AG04450 (cell line): Measurements from ENCODE around the gene APOA4. TPM values are rescaled to one million over a fixed set of nuclear protein-coding genes. Genes with fewer than 3 reads are reported as not detected.
A peak's percentile ranks its signal among the peaks of the same experiment; 100 is the strongest.

Experiments used
- CTCF ChIA-PET: fragments of 300-600, 350-600 bp; formaldehyde crosslinking; extraction: SDS; loops from one replicate; lab custom pipeline; 2022; ENCODE audit warnings: antibody characterized with exemption, inconsistent platforms; lab: Charles Lee
- POLR2A ChIA-PET: fragments of 350-600 bp; formaldehyde crosslinking; extraction: SDS; loops from one replicate; lab custom pipeline; 2021; ENCODE audit warnings: antibody characterized with exemption, inconsistent platforms; lab: Yijun Ruan, JAX
- DNase-seq: peaks from one replicate; pipeline ENCODE4 v3.0.0-alpha.2; 2011; ENCODE audit warnings: low read depth, low spot score
- H3K27ac ChIP-seq: one replicate; pipeline ENCODE4 v1.5.1; 2012; ENCODE audit warnings: low read depth, low read length, control low read depth
- H3K27me3 ChIP-seq: one replicate; pipeline ENCODE4 v1.6.0; 2012; ENCODE audit warnings: low read length; ENCODE audit not compliant: control insufficient read depth, insufficient read depth
- H3K4me3 ChIP-seq: 2 replicates; pipeline ENCODE4 v1.5.1; 2011; ENCODE audit warnings: mild to moderate bottlenecking, low read depth, low read length, control low read depth
- H3K9me3 ChIP-seq: 2 replicates; pipeline ENCODE4 v1.5.1; 2012; ENCODE audit warnings: low read length; ENCODE audit not compliant: control insufficient read depth, insufficient read depth
- CTCF ChIP-seq: IDR thresholded peaks from 2 replicates; pipeline ENCODE4 v1.5.1; 2011; ENCODE audit warnings: low read depth, low read length, control low read depth, inconsistent platforms
- polyA plus RNA-seq: library from polyadenylated mRNA; depleted of rRNA; stranded (reverse); fragments of >200 nt; gene quantifications from 2 replicates; pipeline ENCODE4 v1.2.3, GENCODE V29; 2011

The APOA4 gene
- polyA plus RNA-seq, 1 experiment: not detected

- H3K4me3 ChIP-seq: no peak overlapping the region
- no peak overlapping the region for H3K27ac ChIP-seq
- no peak for TF ChIP-seq CTCF
- H3K27me3 ChIP-seq: no peaks in the 10 kb centered on the region
- no peak for DNase-seq
- ChIA-PET POLR2A (no interaction called here), CTCF (no interaction called here)
- no peaks in the 10 kb centered on the region; the same call in 1 of the 2 replicates for H3K9me3 ChIP-seq
These were observed 46.0 kb downstream of the APOA4 start for GRCh38 chr11:116777056-116777455.

- ChIA-PET POLR2A (no interaction called here), CTCF (no interaction called here)
- no peak for TF ChIP-seq CTCF
These were observed 46.6 kb downstream of the APOA4 start for GRCh38 chr11:116776522-116776984.

GRCh38 chr11:116775975-116776374 lies 47.1 kb downstream of the APOA4 start:
- Histone ChIP-seq H3K4me3 (no peak overlapping the region), H3K27me3 (no peaks in the 10 kb centered on the region), H3K27ac (no peak overlapping the region), H3K9me3 (no peaks in the 10 kb centered on the region; the same call in 1 of the 2 replicates)
- ChIA-PET CTCF (no interaction called here), POLR2A (interaction anchor here (0.6 to 0.7 kb wide), 3 partner anchors 9 to 974 kb away, joined by 3 to 8 read pairs (median 4); no protein-coding TSS in a partner anchor)
- no peak for TF ChIP-seq CTCF
- DNase-seq: no peak

More at GRCh38 chr11:116776522-116776984, 46.6 kb downstream of the APOA4 start:
- Histone ChIP-seq H3K27ac (no peak overlapping the region), H3K9me3 (no peaks in the 10 kb centered on the region; the same call in 1 of the 2 replicates), H3K27me3 (no peaks in the 10 kb centered on the region), H3K4me3 (no peak overlapping the region)
- DNase-seq: no peak

GRCh38 chr11:116774661-116775060 lies 48.4 kb downstream of the APOA4 start:
- DNase-seq: no peak
- POLR2A ChIA-PET: no interaction called here
- no peak overlapping the region for H3K4me3 ChIP-seq
- CTCF ChIA-PET: interaction anchor here (1.1 kb wide), 1 partner anchor 17 kb away, joined by 4 read pairs; the partner anchor contains the start of gene APOA5
- H3K27ac ChIP-seq: no peak overlapping the region
- no peaks in the 10 kb centered on the region; the same call in 1 of the 2 replicates for H3K9me3 ChIP-seq
- TF ChIP-seq CTCF: no peak
- H3K27me3 ChIP-seq: no peaks in the 10 kb centered on the region

GRCh38 chr11:116773203-116774097 lies 49.7 kb downstream of the APOA4 start:
- H3K27ac ChIP-seq: peak overlapping the region; percentile 61
- TF ChIP-seq CTCF: no peak
- CTCF ChIA-PET: interaction anchor here (0.9 to 1.5 kb wide), 2 partner anchors 11 to 17 kb away, joined by 4 to 9 read pairs; partner anchors contain the start of gene APOA5

More at GRCh38 chr11:116773203-116774097, 49.7 kb downstream of the APOA4 start:
- Histone ChIP-seq H3K9me3 (no peaks in the 10 kb centered on the region; the same call in 1 of the 2 replicates), H3K27me3 (no peaks in the 10 kb centered on the region), H3K4me3 (peak overlapping the region; percentile 89)
- DNase-seq: no peak
- POLR2A ChIA-PET: interaction anchor here (0.6 to 1.9 kb wide), 3 partner anchors 10 to 31 kb away, joined by 3 to 11 read pairs (median 6); partner anchors contain the start of gene ZPR1
